OCI-LY3 (cell line): ENCODE data around the gene MGAT4C.

Experiments
- EZH2phosphoT487 ChIP-seq: fragments of 200-600 bp; shearing (Covaris generic); IDR thresholded peaks from 2 replicates; pipeline ENCODE4 v1.6.1; 2018; ENCODE audit warnings: antibody characterized with exemption, mixed run types, low read depth
- TF ChIP-seq, protein P1 (sequence below): fragments of 200-600, 300-600 bp; sonication (generic); IDR thresholded peaks from 2 replicates; pipeline ENCODE4 v1.5.1; 2014; ENCODE audit warnings: antibody characterized with exemption, low read length, low read depth

DNA sequence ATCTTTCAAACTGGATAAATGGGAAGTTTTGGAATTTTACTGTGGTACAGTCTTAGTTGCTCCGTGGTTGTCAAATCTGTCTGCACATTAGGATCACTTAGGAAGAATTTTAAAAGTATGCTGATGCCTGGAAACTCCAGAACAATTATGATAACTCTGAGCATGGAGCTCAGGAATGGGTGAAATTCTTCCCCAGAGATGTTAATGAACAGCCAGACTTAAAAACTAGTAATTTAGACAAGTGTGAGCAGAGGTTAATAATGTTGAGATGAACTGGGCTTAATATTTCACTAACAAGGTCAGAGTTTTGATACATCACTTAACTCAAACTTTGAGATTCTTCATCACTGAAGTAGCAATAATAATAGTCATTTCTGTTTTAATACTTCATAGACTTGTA lies 287.6 kb downstream of the MGAT4C start:
- TF ChIP-seq, protein P1, sequence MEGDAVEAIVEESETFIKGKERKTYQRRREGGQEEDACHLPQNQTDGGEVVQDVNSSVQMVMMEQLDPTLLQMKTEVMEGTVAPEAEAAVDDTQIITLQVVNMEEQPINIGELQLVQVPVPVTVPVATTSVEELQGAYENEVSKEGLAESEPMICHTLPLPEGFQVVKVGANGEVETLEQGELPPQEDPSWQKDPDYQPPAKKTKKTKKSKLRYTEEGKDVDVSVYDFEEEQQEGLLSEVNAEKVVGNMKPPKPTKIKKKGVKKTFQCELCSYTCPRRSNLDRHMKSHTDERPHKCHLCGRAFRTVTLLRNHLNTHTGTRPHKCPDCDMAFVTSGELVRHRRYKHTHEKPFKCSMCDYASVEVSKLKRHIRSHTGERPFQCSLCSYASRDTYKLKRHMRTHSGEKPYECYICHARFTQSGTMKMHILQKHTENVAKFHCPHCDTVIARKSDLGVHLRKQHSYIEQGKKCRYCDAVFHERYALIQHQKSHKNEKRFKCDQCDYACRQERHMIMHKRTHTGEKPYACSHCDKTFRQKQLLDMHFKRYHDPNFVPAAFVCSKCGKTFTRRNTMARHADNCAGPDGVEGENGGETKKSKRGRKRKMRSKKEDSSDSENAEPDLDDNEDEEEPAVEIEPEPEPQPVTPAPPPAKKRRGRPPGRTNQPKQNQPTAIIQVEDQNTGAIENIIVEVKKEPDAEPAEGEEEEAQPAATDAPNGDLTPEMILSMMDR, result no peak
- no peak for TF ChIP-seq EZH2phosphoT487
